Measurements from ENCODE around the gene CA10. TPM values are rescaled to one million over a fixed set of nuclear protein-coding genes. Genes with fewer than 3 reads are reported as not detected.

The CA10 gene
- total and polyA plus RNA-seq, 2 donors (not counting 1 experiment from before 2014, with no cell fraction given) = not detected

- Histone ChIP-seq H3K79me2 (ENCODE audit: control insufficient read depth, insufficient read depth, low read length) (no peaks in the 10 kb centered on the region), H4K20me1 (ENCODE audit: control insufficient read depth, insufficient read depth, low read length, poor library complexity, severe bottlenecking) (no peaks in the 10 kb centered on the region), H3K27me3 (replicated peaks in 1 of 4; ENCODE audit: control extremely low read depth in 1 of 4, control insufficient read depth in 3 of 4, insufficient read depth in 4 of 4, low read length in 3 of 4) (peaks cover 0 to 3% (median 0%) of the 10 kb centered on the region in 4 experiments), H3K4me2 (replicated peaks; ENCODE audit: low read depth, low read length, poor library complexity, severe bottlenecking) (no peak overlapping the region), H2AFZ (ENCODE audit: insufficient read depth, low read depth, low read length, poor library complexity, severe bottlenecking) (no peak overlapping the region), H3K4me3 (ENCODE audit: control extremely low read depth in 1 of 5, extremely low read depth in 1 of 5, insufficient read depth in 1 of 5, low read depth in 2 of 5, low read length in 4 of 5) (no peak overlapping the region), H3K4me1 (ENCODE audit: control insufficient read depth in 2 of 2, insufficient read depth in 2 of 2, low read length in 2 of 2) (no peaks in the 10 kb centered on the region), H3K9me3 (ENCODE audit: control extremely low read depth in 1 of 3, control insufficient read depth in 2 of 3, insufficient read depth in 1 of 3, low read length in 2 of 3) (no peaks in the 10 kb centered on the region), H3K9ac (ENCODE audit: low read length) (no peak overlapping the region), H3K27ac (ENCODE audit: low read length in 2 of 2) (no peak overlapping the region), H3K36me3 (replicated peaks in 1 of 2; ENCODE audit: control extremely low read depth in 1 of 2, control insufficient read depth in 1 of 2, extremely low read depth in 1 of 2, insufficient read depth in 2 of 2, low read length in 1 of 2) (no peaks in the 10 kb centered on the region)
- ChIA-PET CTCF (no interaction called here), POLR2A (no interaction called here)
- H3K4me1 Mint-ChIP-seq = no peaks in the 10 kb centered on the region
- H3K4me3 Mint-ChIP-seq = no peak overlapping the region
- H3K9me3 Mint-ChIP-seq (ENCODE audit: insufficient read depth) = no peaks in the 10 kb centered on the region
- WGBS (ENCODE audit: insufficient coverage) = 80% methylated on average over 3 of the region's 7 CpGs
- TF ChIP-seq EZH2 (IDR thresholded peaks at IDR 0.05; ENCODE audit: borderline replicate concordance, insufficient read depth, low read depth, low read length, poor library complexity, severe bottlenecking) (no peak), CTCF (IDR thresholded peaks at IDR 0.05) (no peak)
- DNase-seq = no peak
- H3K27me3 Mint-ChIP-seq = peaks cover 19% of the 10 kb centered on the region
- no peak for ATAC-seq (ENCODE audit: low read depth)
- H3K27ac Mint-ChIP-seq = no peak overlapping the region
- intact Hi-C loops (cut with micrococcal nuclease) = no loop called here
These were observed 448.6 kb downstream of the CA10 start for GRCh38 chr17:51709694-51710633.

- no peak for DNase-seq
- Histone ChIP-seq H3K36me3 (replicated peaks in 1 of 2; ENCODE audit: control extremely low read depth in 1 of 2, control insufficient read depth in 1 of 2, extremely low read depth in 1 of 2, insufficient read depth in 2 of 2, low read length in 1 of 2) (no peaks in the 10 kb centered on the region), H3K9ac (ENCODE audit: low read length) (no peak overlapping the region), H3K9me3 (ENCODE audit: control extremely low read depth in 1 of 3, control insufficient read depth in 2 of 3, insufficient read depth in 1 of 3, low read length in 2 of 3) (no peaks in the 10 kb centered on the region), H3K27me3 (replicated peaks in 1 of 4; ENCODE audit: control extremely low read depth in 1 of 4, control insufficient read depth in 3 of 4, insufficient read depth in 4 of 4, low read length in 3 of 4) (peaks cover 0 to 3% (median 0%) of the 10 kb centered on the region in 4 experiments), H3K4me3 (ENCODE audit: control extremely low read depth in 1 of 5, extremely low read depth in 1 of 5, insufficient read depth in 1 of 5, low read depth in 2 of 5, low read length in 4 of 5) (no peak overlapping the region), H3K4me1 (ENCODE audit: control insufficient read depth in 2 of 2, insufficient read depth in 2 of 2, low read length in 2 of 2) (no peaks in the 10 kb centered on the region), H3K27ac (ENCODE audit: low read length in 2 of 2) (no peak overlapping the region), H2AFZ (ENCODE audit: insufficient read depth, low read depth, low read length, poor library complexity, severe bottlenecking) (no peak overlapping the region), H3K4me2 (replicated peaks; ENCODE audit: low read depth, low read length, poor library complexity, severe bottlenecking) (no peak overlapping the region), H3K79me2 (ENCODE audit: control insufficient read depth, insufficient read depth, low read length) (no peaks in the 10 kb centered on the region), H4K20me1 (ENCODE audit: control insufficient read depth, insufficient read depth, low read length, poor library complexity, severe bottlenecking) (no peaks in the 10 kb centered on the region)
- WGBS (ENCODE audit: insufficient coverage) = no CpG with 5 or more reads among the region's 2 CpGs
- no peaks in the 10 kb centered on the region for H3K9me3 Mint-ChIP-seq (ENCODE audit: insufficient read depth)
- TF ChIP-seq EZH2 (IDR thresholded peaks at IDR 0.05; ENCODE audit: borderline replicate concordance, insufficient read depth, low read depth, low read length, poor library complexity, severe bottlenecking) (no peak), CTCF (IDR thresholded peaks at IDR 0.05) (no peak)
- no peaks in the 10 kb centered on the region for H3K4me1 Mint-ChIP-seq
- no peak overlapping the region for H3K27ac Mint-ChIP-seq
- POLR2A ChIA-PET = no interaction called here
- intact Hi-C loops (cut with micrococcal nuclease) = no loop called here
- peaks cover 20% of the 10 kb centered on the region for H3K27me3 Mint-ChIP-seq
- no peak for ATAC-seq (ENCODE audit: low read depth)
- no peak overlapping the region for H3K4me3 Mint-ChIP-seq
- CTCF ChIA-PET = no interaction called here
These were observed 451.3 kb downstream of the CA10 start for GRCh38 chr17:51707216-51707615.
